ENCODE data around the gene SLC27A1.

GRCh38 chr19:17458970-17459369 is 11.4 kb upstream of the SLC27A1 start:
- TF ChIP-seq CTCF (IDR thresholded peaks at IDR 0.05; ENCODE audit: low read length), result no peak
- TF ChIP-seq EZH2 (optimal IDR thresholded peaks at IDR 0.05; ENCODE audit: low read depth, low read length), result no peak

All from MM.1S (cell line).